Keratinocyte (primary cell): ENCODE measurements around the gene ERICH6.

Source experiments
- EZH2 ChIP-seq: IDR thresholded peaks from one replicate; pipeline ENCODE4 v1.6.1; 2012; ENCODE audit warnings: inconsistent platforms, mild to moderate bottlenecking, low read length, moderate library complexity
- TF ChIP-seq, protein P1 (sequence below), 3 experiments: IDR thresholded peaks in 1 of 3; conservative IDR thresholded peaks in 1 of 3; optimal IDR thresholded peaks in 1 of 3; 2 replicates in 2 of 3; 3 replicates in 1 of 3; pipeline versions ENCODE3 to v1.5.1; 2011; ENCODE audit warnings: low read length in 3 of 3, mild to moderate bottlenecking in 3 of 3, moderate library complexity in 2 of 3, control low read depth in 1 of 3, inconsistent platforms in 1 of 3; ENCODE audit not compliant: insufficient read depth in 2 of 3; ENCODE audit errors: extremely low read depth in 1 of 3

DNA sequence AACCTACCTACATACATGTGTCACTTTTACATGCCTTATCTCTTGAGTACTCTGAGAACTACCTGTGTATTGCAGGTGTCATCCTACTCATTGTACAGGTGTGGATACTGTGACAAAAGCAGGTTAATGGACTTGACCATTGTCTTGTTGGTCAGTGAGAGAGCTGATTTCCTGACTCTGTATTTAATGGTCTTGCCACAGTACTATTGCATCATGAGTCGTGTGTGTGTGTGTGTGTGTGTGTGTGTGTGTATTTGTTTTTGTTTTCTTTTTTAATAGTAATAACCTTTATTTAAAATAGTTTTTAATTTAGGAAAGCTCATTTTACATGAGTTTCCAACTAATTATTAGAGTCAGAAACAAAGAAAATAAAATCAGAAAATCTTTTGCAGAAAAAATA, 92.9 kb downstream of the ERICH6 start:
- TF ChIP-seq, protein P1, sequence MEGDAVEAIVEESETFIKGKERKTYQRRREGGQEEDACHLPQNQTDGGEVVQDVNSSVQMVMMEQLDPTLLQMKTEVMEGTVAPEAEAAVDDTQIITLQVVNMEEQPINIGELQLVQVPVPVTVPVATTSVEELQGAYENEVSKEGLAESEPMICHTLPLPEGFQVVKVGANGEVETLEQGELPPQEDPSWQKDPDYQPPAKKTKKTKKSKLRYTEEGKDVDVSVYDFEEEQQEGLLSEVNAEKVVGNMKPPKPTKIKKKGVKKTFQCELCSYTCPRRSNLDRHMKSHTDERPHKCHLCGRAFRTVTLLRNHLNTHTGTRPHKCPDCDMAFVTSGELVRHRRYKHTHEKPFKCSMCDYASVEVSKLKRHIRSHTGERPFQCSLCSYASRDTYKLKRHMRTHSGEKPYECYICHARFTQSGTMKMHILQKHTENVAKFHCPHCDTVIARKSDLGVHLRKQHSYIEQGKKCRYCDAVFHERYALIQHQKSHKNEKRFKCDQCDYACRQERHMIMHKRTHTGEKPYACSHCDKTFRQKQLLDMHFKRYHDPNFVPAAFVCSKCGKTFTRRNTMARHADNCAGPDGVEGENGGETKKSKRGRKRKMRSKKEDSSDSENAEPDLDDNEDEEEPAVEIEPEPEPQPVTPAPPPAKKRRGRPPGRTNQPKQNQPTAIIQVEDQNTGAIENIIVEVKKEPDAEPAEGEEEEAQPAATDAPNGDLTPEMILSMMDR (optimal IDR thresholded peaks at IDR 0.05 in 1 of 3, IDR thresholded peaks at IDR 0.05 in 1 of 3, conservative IDR thresholded peaks at IDR 0.05 in 1 of 3; ENCODE audit: extremely low read depth in 1 of 3, insufficient read depth in 2 of 3, low read length in 3 of 3), result no peak
- no peak for TF ChIP-seq EZH2
